GM18517 (cell line): ENCODE results near the gene AK1.
"Not testable (repeated sequence)": the region's sequence is repeated elsewhere in the genome, so short reads cannot be mapped to it uniquely, and the experiment has no call there.

Experiments used
- ATAC-seq: cut with Tn5 transposase; IDR thresholded peaks from one replicate; pipeline ENCODE4 v1.9.1; 2021; ENCODE audit warnings: mild to moderate bottlenecking, moderate library complexity; ENCODE audit not compliant: unreplicated experiment

Gene AK1

DNA sequence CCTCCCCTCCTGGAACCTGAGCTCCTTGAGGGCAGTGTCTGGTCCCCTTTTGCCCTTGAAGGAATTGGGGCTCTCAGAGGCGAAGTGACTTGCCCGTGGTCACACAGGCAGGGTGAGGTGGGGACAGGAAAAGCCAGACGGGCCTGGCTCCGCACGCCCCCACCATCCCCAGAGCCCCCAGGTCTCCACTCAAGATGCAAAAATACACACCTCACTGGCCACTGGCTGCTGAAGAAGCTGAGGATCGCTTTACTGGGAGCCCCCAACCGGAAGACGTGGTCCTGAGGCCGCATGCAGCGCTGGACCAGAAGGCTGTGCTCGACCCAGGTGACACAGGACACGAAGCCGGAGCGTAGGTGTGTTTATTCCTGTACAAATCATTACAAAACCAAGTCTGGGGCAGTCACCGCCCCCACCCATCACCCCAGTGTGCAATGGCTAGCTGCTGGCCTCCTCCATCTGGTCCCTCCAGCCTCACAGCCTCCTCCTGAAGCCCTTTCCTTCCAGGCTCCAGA is 7.6 kb upstream of the AK1 start:
- no peak for ATAC-seq

DNA sequence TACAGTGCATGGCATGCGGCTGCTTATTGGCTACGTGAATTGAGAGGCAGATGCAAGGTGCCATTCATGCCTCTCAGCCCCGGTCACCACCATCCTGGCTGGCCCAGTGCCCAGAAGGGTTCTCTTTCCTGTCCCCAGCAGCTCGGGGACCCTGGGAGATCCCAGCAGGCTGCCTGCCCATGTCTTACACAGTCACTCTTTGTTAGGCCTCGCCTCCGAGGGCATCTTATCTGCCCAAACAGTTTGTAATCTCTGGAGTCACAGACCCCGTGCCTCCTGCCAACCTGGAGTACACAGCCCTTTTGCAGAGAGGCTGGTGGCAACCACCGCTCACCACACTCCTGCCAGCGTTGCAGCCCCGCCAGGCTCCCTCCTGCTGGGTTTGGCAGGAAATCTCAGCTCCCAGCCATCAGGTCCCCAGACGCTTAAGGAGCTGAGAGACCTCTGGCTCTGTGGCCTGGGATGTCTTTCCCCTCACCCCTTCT is 7.0 kb upstream of the AK1 start:
- ATAC-seq: no peak

DNA sequence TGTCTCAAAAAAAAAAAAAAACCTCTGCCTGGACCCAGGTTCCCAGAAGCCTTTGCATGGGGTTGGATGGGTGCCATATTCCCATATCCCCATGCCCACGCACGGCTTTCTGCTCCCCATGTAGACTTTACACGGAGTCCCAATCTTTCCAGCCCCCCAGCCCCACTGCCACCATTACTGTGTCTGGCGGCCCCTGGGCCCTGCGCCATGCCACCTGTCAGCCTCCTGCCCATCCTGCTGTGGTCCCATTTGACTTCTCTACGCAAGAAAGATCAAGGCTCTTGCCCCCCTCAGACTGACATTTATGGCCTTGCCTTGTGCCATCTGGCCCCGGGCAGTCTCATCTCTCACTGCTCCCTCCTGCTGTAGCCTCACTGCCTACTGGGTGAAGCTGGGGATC is 6.5 kb upstream of the AK1 start:
- ATAC-seq: no peak

DNA sequence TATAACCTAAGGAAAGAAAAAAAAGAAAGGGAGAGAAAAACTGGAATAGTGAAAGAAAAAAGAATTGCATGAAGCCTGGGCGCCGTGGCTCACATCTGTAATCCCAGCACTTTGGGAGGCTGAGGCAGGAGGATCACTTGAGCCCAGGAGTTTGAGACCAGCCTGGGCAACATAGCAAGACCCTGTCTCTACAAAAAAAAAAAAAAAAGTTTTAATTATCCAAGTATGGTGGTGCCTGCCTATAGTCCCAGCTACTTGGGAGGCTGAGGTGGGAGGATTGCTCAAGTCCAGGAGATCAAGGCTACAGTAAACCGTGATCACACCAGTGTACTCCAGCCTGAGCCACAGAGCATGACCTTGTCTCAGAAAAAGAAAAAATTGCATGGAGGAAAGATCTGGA is 4.2 kb upstream of the AK1 start:
- not testable (repeated sequence) for ATAC-seq

DNA sequence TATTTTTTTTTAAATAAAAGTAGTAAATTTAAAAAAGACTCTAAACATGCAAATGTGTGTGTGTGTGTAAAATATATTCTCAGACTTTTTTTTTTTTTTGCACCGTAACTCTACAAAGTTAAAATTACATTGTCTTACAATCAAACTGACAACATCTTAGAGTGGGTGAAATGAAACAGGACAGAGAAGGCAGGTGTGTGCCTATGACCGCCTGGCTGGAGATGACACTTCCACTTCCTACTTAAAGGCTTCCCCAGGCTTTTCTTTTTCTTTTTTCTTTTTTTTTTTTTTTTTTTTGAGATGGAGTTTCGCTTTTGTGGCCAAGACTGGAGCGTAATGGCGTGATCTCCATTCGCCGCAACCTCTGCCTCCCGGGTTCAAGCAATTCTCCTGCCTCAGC is 2.7 kb upstream of the AK1 start:
- no peak for ATAC-seq

DNA sequence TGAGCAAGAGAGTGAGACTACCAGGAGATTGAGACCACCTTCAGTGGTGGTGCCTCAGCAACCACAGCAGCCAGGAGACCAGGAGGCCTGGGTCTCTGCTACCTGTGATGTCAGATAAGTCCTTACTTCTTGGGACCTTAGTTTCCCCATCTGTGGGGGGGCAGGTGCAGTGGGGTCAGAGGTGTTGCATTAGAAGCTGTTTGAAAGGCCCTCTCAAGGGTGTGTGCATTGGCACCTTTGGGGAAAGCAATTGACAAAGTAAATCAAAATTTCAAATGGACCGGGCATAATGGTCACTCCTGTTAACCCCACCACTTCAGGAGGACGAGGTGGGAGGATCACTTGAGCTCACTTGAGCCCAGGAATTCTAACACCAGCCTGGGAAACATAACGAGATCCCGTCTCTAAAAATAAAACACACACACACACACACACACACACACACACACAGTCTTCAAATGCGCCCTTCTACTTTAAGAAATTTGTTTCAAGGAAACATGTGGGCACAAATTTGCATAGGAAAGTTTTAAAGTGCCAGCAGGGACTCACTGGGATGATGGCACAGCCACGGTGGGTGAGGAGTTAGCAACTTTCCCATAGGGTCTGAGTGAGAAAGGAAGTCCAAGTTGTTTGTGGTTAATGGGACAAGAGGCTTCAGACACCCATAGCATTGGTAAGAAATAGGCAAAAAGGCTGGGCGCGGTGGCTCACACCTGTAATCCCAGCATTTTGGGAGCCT is 1.3 kb upstream of the AK1 start:
- no peak for ATAC-seq

DNA sequence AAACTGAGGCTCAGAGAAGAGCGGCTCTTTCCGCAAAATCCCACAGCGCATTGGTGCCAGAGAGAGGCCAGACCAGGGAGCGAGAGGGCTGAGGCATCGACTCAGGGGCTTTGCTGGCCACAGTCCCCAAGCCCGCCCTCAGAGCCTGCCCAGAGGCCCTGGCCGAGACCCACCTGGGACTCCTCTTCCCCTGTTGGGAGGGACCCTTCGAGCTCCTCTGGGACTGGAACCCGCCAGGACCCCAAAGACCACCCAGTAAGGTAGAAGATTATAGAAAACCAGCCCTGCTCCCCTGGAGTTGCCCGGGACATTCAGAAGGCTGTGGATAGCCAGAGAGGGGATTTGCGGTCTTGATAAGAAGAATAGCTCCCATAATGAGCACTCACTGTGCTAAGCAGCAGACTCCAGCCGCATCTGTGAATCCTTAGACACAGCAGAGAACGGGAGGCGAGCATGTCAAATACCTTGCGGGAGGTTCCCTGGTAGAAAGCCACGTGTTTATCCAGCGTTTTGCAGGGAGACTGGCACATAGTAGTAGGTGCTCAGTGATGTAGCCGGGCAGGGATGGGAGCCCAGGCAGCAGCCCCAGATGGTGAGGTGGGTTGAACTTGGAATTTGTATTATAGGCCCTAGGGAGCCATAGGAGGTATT is 651 bp upstream of the AK1 start:
- no peak for ATAC-seq

DNA sequence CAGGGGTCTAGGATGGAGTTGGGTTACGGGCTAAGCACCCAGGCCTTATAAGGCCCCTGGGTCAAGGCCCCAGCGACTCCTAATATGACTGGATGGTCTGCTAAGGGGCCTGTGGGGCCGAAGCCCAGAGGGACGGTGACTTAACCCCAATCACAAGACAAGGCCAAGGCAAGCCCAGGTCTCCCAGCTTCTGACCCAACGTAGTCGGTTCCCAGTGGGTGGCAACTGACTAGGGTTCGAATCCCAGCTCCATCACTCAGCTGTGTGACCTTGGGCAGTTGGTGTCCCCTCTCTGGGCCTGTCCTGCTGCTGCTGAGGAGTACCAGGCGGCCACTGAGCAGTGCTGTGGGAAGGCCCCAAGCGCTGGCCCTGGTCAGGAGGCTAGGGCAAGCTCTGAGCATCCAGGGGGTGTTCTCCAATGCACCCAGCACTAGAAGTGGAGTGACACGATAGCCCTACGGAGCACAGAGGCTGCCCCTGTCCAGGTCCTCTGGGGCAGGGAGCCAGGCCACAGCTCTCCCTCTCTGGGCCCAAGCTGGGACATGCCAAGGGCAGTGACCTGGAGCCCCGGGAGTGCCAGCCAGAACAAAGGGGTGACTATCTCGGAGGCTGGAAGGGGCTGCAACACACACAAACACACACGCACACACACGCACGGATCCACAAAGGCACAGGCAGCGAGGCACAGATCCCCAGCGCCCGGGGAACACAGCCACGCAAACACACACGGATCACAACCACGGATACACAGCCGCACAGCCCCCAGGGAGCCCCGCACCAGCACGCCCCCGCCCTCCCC is 512 bp downstream of the AK1 start:
- ATAC-seq: no peak

DNA sequence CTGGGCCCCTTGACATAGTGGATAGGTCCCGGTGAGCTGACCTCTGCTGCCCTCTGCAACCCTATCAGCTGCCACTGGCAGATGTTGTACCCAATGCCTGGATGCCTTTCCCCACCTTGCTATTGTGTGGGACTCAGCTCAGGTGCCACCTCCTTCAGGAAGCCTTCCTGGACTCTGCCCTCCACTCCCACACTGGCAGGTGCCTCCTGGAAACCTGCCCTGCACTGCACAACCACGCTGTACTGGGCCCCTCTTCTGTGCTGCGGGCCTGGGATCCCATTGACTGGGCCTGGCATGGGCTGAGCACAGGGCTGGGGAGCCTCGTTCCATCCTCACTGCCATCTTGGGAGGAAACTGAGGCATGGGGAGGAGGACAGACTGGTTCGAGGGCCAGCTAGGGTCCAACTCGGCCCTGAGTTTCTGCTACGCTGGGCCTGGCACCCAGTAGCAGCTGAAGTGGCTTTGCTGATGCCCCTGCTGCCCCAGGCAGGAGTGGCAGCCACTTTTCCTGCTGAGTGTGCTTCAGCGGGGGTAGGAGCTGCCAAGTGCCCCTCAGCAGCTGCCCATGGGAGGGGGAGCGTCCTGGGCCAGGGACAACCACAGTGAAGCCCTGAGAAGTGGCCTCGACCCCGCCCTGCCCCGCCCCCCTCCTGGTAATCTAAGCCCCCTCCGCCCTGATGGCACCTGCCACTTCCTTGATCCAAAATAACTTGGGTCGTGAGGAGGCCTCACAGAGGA is 1.3 kb downstream of the AK1 start:
- ATAC-seq: no peak

DNA sequence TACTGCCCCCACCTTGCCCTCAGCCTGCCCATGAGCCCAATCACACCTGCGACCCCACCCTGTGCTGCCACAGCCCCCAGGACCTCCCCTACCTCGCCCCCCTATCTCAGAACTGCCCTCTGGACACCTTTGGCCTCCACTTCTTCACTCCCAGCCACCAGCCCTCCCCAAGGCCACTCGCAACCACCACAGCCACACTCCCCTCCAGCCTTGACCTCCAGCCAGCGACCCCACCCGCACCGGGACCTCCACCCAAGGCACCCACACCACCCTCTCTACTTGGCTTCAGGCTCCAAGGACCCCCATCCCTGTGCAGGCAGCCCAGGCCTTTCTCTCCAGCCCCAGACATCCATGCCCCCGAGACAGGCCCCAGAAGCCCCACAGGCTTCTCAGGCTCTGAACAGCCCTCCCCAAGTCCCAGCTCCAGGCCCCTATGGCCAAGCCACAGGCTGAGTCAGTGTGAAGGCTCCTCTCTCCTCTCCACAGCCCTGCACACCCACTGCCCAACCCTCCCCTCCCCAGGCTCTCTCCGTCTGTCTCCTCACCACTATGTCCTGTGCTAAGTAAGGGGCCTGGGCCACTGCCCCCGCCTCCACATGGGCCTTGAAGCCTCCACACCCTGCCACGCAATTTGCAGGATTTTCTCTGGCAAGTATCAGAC is 2.0 kb downstream of the AK1 start:
- ATAC-seq: no peak

DNA sequence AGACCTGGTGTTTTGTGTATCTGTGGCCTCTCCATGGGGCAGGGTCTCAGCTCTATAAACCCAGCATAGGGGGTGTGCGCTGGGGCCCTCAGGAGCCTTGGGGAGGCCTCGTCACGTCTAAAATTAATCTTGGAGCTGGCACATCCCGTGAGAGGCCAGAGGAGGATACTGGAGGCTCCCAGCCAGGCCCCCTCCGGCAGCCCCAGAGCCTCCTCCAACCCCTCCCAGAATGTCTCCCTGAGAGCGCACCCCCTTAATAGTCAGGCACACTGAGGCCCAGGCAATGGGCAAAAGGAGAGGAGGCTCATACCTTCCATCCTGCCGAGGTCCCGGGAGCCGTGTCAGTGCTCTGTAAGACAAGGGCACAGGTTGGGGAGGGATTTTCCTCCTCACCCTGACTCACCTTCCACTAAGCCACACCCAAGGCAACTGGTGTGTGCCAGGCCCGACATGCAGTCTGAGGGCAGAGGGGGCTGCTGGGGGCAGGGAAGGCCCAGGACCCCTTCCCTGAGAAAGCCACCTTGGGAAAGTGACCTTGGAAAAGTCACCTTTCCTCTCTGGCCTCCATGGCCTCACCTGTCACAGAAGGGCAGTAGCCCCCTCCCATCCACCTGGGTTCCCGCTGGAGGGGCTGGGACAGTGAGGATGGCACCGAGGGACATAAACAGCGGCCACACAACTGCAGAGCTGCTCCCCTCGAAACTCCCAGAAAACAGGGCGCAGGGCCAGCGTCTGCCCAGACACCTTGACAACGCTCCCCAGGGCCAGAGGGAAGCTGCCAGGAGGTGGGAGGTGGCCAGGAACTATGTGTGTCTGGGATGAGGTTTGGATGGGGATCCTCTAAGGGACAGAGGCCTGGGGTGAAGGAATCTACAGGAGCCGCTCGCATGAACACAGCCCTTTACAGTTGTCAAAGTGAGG is 2.9 kb downstream of the AK1 start:
- no peak for ATAC-seq

DNA sequence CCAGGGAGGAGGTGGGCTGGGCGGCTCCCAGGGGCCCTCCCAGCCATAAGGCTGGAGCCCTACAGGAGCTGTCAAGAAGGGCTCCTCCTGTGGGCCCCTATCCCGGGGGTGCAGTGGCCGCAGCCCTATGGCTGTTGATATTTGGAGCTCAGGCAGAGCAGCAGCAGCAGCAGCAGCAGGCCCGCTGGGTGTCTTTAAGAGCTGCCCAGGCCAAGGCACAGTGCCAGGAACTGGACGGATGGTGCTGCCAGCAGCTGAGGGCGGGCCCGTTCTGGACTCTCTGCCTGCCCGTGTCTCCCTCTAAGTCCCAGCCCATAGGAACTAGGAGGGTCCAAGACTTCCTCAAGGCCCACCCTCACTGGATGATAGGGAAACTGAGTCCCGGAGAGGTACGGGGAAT is 3.6 kb downstream of the AK1 start:
- ATAC-seq: no peak

DNA sequence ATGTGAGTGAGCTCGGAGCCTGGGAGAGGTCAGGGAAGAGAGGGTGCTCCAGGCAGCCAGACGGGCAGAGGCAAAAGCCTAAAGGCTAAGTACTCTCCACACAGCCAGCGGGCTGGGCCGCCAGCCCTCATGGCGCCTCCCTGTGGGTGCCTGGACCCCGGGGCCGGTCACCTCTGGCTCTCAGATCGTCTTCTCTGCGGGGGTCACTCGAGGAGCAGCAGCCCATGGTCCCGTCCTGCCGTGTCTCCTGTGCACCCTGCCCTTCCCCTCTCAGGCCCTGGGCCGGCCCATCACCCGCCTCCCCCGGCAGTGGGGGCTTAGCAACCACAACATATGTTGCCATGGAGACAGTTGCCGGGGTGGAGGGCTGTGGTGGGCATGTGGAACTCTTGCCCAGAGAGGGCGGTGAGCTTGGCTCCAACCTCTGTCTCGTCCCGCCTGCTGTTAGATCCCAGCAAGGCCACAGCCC is 4.2 kb downstream of the AK1 start:
- ATAC-seq: no peak

DNA sequence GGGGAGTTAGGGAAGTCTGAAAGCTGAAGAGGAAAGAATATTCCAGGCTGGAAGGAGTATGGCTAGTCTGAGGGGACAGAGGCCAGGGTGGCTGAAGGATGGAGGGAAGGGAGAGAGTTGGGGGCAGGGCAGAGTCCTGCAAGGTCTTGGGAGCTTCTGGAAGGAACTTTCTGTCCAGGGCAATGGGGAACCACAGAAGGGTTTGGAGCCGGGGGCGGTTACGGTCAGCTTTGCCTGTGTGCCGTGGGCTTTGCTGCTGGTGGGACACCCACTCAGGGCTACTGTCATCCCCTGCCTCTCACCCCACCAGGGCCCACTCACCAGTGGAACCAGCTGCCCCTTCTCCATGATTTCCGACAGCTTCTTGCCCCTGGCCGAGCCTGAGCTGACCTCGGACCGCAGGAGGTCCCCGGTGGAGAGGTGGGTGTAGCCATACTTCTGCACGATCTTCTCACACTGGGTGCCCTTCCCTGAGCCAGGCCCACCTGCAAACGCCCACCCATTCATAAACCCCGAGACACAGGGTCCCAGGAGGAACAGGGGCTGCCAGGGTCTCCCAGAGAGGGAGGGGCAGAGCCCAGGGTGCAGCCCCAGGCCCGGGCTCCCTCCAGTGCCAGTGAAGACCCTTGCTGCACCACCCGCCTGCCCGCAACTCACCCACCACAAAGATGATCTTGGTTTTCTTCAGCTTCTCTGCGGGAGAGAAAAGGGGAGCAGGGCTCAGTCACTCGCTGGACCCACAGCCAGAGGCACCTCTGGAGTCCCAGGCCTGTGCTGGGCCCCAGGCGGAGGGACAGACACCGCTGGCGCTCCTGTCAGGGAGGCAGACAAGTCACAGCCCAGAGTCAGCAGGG is 4.9 kb downstream of the AK1 start:
- no peak for ATAC-seq

DNA sequence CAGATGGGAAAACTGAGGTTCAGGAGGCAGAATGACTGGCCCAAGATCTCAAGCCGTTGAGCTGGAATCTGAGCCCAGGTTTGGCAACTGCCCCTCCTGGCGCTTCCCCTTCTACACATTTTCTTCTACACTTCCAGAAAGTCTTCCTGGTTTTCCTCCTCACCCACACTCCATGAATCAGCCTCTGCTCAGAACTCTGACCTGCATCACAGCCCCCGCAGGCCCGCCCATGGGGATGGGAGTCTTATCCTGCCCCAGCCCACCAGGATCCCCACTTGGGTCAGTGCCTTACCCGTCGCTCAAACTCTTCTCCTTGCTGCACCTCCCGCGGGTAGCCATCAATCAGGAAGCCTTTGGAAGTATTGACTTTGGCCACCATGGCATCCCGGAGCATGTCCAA is 5.9 kb downstream of the AK1 start:
- no peak for ATAC-seq

DNA sequence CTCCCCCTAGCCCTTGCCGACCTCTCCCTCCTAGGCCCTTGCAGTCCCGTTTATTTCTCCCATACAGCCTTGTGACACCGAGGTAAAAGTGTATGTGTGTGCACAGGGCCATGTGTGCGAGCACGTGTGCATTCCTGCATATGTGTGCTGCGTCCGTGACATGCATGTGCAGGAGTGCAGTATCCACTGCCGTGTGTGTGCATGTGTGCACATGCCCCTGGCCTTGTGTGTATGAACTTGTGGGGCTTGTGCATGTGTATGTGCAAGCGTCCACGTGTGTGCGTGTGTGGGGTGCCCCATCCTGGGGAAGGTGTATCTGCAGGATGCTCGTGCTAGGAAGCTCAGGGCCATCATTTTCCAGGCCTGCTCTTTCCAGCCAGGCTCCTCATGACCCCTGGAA is 6.6 kb downstream of the AK1 start:
- ATAC-seq: no peak

DNA sequence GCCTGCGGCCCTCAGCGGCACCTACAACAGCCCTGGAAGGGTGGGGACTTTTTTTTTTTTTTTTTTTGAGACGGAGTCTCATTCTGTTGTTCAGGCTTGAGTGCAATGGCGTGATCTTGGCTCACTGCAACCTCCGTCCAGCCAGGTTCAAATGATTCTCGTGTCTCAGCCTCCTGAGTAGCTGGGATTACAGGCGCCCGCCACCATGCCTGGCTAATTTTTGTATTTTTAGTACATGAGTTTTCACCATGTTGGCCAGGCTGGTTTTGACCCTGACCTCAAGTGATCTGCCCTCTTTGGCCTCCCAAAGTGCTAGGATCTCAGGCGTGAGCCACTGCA is 7.4 kb downstream of the AK1 start:
- ATAC-seq: not testable (repeated sequence)
